ENCODE measurements around the gene GAL3ST2.
"Not testable (repeated sequence)": the region's sequence is repeated elsewhere in the genome, so short reads cannot be mapped to it uniquely, and the experiment has no call there.

GAL3ST2 gene

GRCh38 chr2:241816431-241817121 is 40.0 kb downstream of the GAL3ST2 start:
- Histone ChIP-seq H3K4me1 (ENCODE audit: control insufficient read depth, insufficient read depth, low read length) (no peaks in the 10 kb centered on the region), H3K36me3 (ENCODE audit: control insufficient read depth, insufficient read depth, low read length) (peaks cover 2% of the 10 kb centered on the region), H3K27me3 (ENCODE audit: control insufficient read depth, insufficient read depth, low read length) (no peaks in the 10 kb centered on the region), H3K4me3 (ENCODE audit: low read depth, low read length) (no peak overlapping the region), H3K9ac (ENCODE audit: low read depth, low read length) (no peak overlapping the region), H3K9me3 (ENCODE audit: control insufficient read depth, insufficient read depth, low read length) (no peaks in the 10 kb centered on the region)

GRCh38 chr2:241817126-241817820 is 40.7 kb downstream of the GAL3ST2 start:
- no peaks in the 10 kb centered on the region for H3K4me1 ChIP-seq (ENCODE audit: control insufficient read depth, insufficient read depth, low read length)
- no peaks in the 10 kb centered on the region for H3K27me3 ChIP-seq (ENCODE audit: control insufficient read depth, insufficient read depth, low read length)
- H3K4me3 ChIP-seq (ENCODE audit: low read depth, low read length) = no peak overlapping the region
- H3K36me3 ChIP-seq (ENCODE audit: control insufficient read depth, insufficient read depth, low read length) = peaks cover 2% of the 10 kb centered on the region
- no peaks in the 10 kb centered on the region for H3K9me3 ChIP-seq (ENCODE audit: control insufficient read depth, insufficient read depth, low read length)
- H3K9ac ChIP-seq (ENCODE audit: low read depth, low read length) = no peak overlapping the region

GRCh38 chr2:241817821-241818215 is 41.2 kb downstream of the GAL3ST2 start:
- H3K27me3 ChIP-seq (ENCODE audit: control insufficient read depth, insufficient read depth, low read length); H3K9me3 ChIP-seq (ENCODE audit: control insufficient read depth, insufficient read depth, low read length); H3K36me3 ChIP-seq (ENCODE audit: control insufficient read depth, insufficient read depth, low read length); H3K9ac ChIP-seq (ENCODE audit: low read depth, low read length); H3K4me3 ChIP-seq (ENCODE audit: low read depth, low read length); H3K4me1 ChIP-seq (ENCODE audit: control insufficient read depth, insufficient read depth, low read length): not testable (repeated sequence)

GRCh38 chr2:241818229-241818942 is 41.8 kb downstream of the GAL3ST2 start:
- H3K4me3 ChIP-seq (ENCODE audit: low read depth, low read length) = no peak overlapping the region
- H3K9ac ChIP-seq (ENCODE audit: low read depth, low read length) = no peak overlapping the region
- H3K4me1 ChIP-seq (ENCODE audit: control insufficient read depth, insufficient read depth, low read length) = no peaks in the 10 kb centered on the region

GRCh38 chr2:241818943-241819270 is 42.3 kb downstream of the GAL3ST2 start:
- Histone ChIP-seq H3K36me3 (ENCODE audit: control insufficient read depth, insufficient read depth, low read length) (peaks cover 2% of the 10 kb centered on the region), H3K9me3 (ENCODE audit: control insufficient read depth, insufficient read depth, low read length) (no peaks in the 10 kb centered on the region), H3K9ac (ENCODE audit: low read depth, low read length) (no peak overlapping the region), H3K27me3 (ENCODE audit: control insufficient read depth, insufficient read depth, low read length) (peaks cover 9% of the 10 kb centered on the region), H3K4me1 (ENCODE audit: control insufficient read depth, insufficient read depth, low read length) (no peaks in the 10 kb centered on the region), H3K4me3 (ENCODE audit: low read depth, low read length) (no peak overlapping the region)

More at GRCh38 chr2:241818229-241818942, 41.8 kb downstream of the GAL3ST2 start:
- peaks cover 2% of the 10 kb centered on the region for H3K36me3 ChIP-seq (ENCODE audit: control insufficient read depth, insufficient read depth, low read length)
- H3K9me3 ChIP-seq (ENCODE audit: control insufficient read depth, insufficient read depth, low read length) = no peaks in the 10 kb centered on the region
- H3K27me3 ChIP-seq (ENCODE audit: control insufficient read depth, insufficient read depth, low read length) = peaks cover 5% of the 10 kb centered on the region

GRCh38 chr2:241819947-241820624 is 43.5 kb downstream of the GAL3ST2 start:
- H3K9me3 ChIP-seq (ENCODE audit: control insufficient read depth, insufficient read depth, low read length); H3K4me3 ChIP-seq (ENCODE audit: low read depth, low read length); H3K36me3 ChIP-seq (ENCODE audit: control insufficient read depth, insufficient read depth, low read length); H3K4me1 ChIP-seq (ENCODE audit: control insufficient read depth, insufficient read depth, low read length); H3K9ac ChIP-seq (ENCODE audit: low read depth, low read length); H3K27me3 ChIP-seq (ENCODE audit: control insufficient read depth, insufficient read depth, low read length): not testable (repeated sequence)

GRCh38 chr2:241820625-241821384 is 44.2 kb downstream of the GAL3ST2 start:
- no peaks in the 10 kb centered on the region for H3K4me1 ChIP-seq (ENCODE audit: control insufficient read depth, insufficient read depth, low read length)
- H3K4me3 ChIP-seq (ENCODE audit: low read depth, low read length) = no peak overlapping the region
- no peaks in the 10 kb centered on the region for H3K9me3 ChIP-seq (ENCODE audit: control insufficient read depth, insufficient read depth, low read length)
- H3K9ac ChIP-seq (ENCODE audit: low read depth, low read length) = no peak overlapping the region
- H3K36me3 ChIP-seq (ENCODE audit: control insufficient read depth, insufficient read depth, low read length) = peaks cover 2% of the 10 kb centered on the region
- H3K27me3 ChIP-seq (ENCODE audit: control insufficient read depth, insufficient read depth, low read length) = peaks cover 9% of the 10 kb centered on the region

- Histone ChIP-seq H3K4me3 (ENCODE audit: low read depth, low read length) (no peak overlapping the region), H3K36me3 (ENCODE audit: control insufficient read depth, insufficient read depth, low read length) (peaks cover 2% of the 10 kb centered on the region), H3K9ac (ENCODE audit: low read depth, low read length) (no peak overlapping the region), H3K9me3 (ENCODE audit: control insufficient read depth, insufficient read depth, low read length) (no peaks in the 10 kb centered on the region), H3K27me3 (ENCODE audit: control insufficient read depth, insufficient read depth, low read length) (peaks cover 9% of the 10 kb centered on the region), H3K4me1 (ENCODE audit: control insufficient read depth, insufficient read depth, low read length) (no peaks in the 10 kb centered on the region)
These were observed 45.0 kb downstream of the GAL3ST2 start for GRCh38 chr2:241821460-241822263.

GRCh38 chr2:241822264-241822623 is 45.6 kb downstream of the GAL3ST2 start:
- H3K4me1 ChIP-seq (ENCODE audit: control insufficient read depth, insufficient read depth, low read length) = no peaks in the 10 kb centered on the region

GRCh38 chr2:241823531-241824437 is 47.2 kb downstream of the GAL3ST2 start:
- not testable (repeated sequence) for H3K9ac ChIP-seq (ENCODE audit: low read depth, low read length); H3K4me1 ChIP-seq (ENCODE audit: control insufficient read depth, insufficient read depth, low read length); H3K9me3 ChIP-seq (ENCODE audit: control insufficient read depth, insufficient read depth, low read length); H3K27me3 ChIP-seq (ENCODE audit: control insufficient read depth, insufficient read depth, low read length); H3K4me3 ChIP-seq (ENCODE audit: low read depth, low read length); H3K36me3 ChIP-seq (ENCODE audit: control insufficient read depth, insufficient read depth, low read length)

More at GRCh38 chr2:241822264-241822623, 45.6 kb downstream of the GAL3ST2 start:
- H3K4me3 ChIP-seq (ENCODE audit: low read depth, low read length) = no peak overlapping the region
- no peaks in the 10 kb centered on the region for H3K9me3 ChIP-seq (ENCODE audit: control insufficient read depth, insufficient read depth, low read length)
- no peak overlapping the region for H3K9ac ChIP-seq (ENCODE audit: low read depth, low read length)
- peaks cover 2% of the 10 kb centered on the region for H3K36me3 ChIP-seq (ENCODE audit: control insufficient read depth, insufficient read depth, low read length)
- H3K27me3 ChIP-seq (ENCODE audit: control insufficient read depth, insufficient read depth, low read length) = peaks cover 9% of the 10 kb centered on the region
